ENCODE results near the gene AGPAT1. TPM values are rescaled to one million over a fixed set of nuclear protein-coding genes. Genes with fewer than 3 reads are reported as not detected.

AGPAT1 gene
- total and polyA plus RNA-seq, 2 of the 13 experiments (the other 11 are each of a cell fraction or from before 2014, with no cell fraction given), result 51.3 to 139 TPM

GRCh38 chr6:32127409-32127716 is 48.5 kb downstream of the AGPAT1 start (continued):
- no peak for TF ChIP-seq ZBTB10 (CRISPR knock-in tag; IDR thresholded peaks at IDR 0.05; ENCODE audit: borderline replicate concordance)
- no peak for TF ChIP-seq NR2F6 (IDR thresholded peaks at IDR 0.05)
- TF ChIP-seq NR2F6 (CRISPR knock-in tag; IDR thresholded peaks at IDR 0.05), result no peak
- 0 out of 2 replicates have a peak, but pooled peaks have one; percentile 11 for TF ChIP-seq ZNF629 (CRISPR knock-in tag; conservative IDR thresholded peaks at IDR 0.05)
- no peak for TF ChIP-seq ZNF292 (CRISPR knock-in tag; IDR thresholded peaks at IDR 0.05; ENCODE audit: borderline replicate concordance, low read depth)
- no peak for TF ChIP-seq HIVEP1 (CRISPR knock-in tag; IDR thresholded peaks at IDR 0.05)
- no peak for TF ChIP-seq BRCA1 (CRISPR knock-in tag; IDR thresholded peaks at IDR 0.05)
- TF ChIP-seq ZNF501 (CRISPR knock-in tag; IDR thresholded peaks at IDR 0.05), result no peak
- 0 out of 2 replicates have a peak, but pooled peaks have one; percentile 60 for TF ChIP-seq ZNF275 (CRISPR knock-in tag; IDR thresholded peaks at IDR 0.05; ENCODE audit: borderline replicate concordance)
- TF ChIP-seq ZNF773 (CRISPR knock-in tag; IDR thresholded peaks at IDR 0.05; ENCODE audit: borderline replicate concordance), result 0 out of 2 replicates have a peak, but pooled peaks have one; percentile 41
- no peak for TF ChIP-seq ZBTB38 (CRISPR knock-in tag; IDR thresholded peaks at IDR 0.05)
- no peak for TF ChIP-seq MTA1 (CRISPR knock-in tag; IDR thresholded peaks at IDR 0.05; ENCODE audit: borderline replicate concordance)
- no peak for TF ChIP-seq HOXD1 (CRISPR knock-in tag; IDR thresholded peaks at IDR 0.05)
- TF ChIP-seq IRF1 (CRISPR knock-in tag; IDR thresholded peaks at IDR 0.05; ENCODE audit: low read depth), result no peak
- TF ChIP-seq ZNF282 (IDR thresholded peaks at IDR 0.05; ENCODE audit: partially characterized antibody), result no peak
- TF ChIP-seq KLF9 (CRISPR knock-in tag; IDR thresholded peaks at IDR 0.05; ENCODE audit: low read depth), result no peak
- no peak for TF ChIP-seq TOPORS (CRISPR knock-in tag; IDR thresholded peaks at IDR 0.05)
- TF ChIP-seq ZNF572 (CRISPR knock-in tag; IDR thresholded peaks at IDR 0.05), result no peak
- TF ChIP-seq ZNF230 (CRISPR knock-in tag; IDR thresholded peaks at IDR 0.05), result no peak
- no peak for TF ChIP-seq ZNF33A (CRISPR knock-in tag; IDR thresholded peaks at IDR 0.05; ENCODE audit: borderline replicate concordance)
- TF ChIP-seq ZNF703 (CRISPR knock-in tag; IDR thresholded peaks at IDR 0.05; ENCODE audit: borderline replicate concordance), result no peak
- TF ChIP-seq LBX2 (CRISPR knock-in tag; IDR thresholded peaks at IDR 0.05; ENCODE audit: borderline replicate concordance), result no peak
- TF ChIP-seq ZFY (CRISPR knock-in tag; IDR thresholded peaks at IDR 0.05), result peak; percentile 37; the same call in 1 of the 2 replicates
- TF ChIP-seq CEBPZ (IDR thresholded peaks at IDR 0.05; ENCODE audit: low read length), result no peak
